HepG2 (cell line): ENCODE data around the gene RNASE7. TPM values are rescaled to one million over a fixed set of nuclear protein-coding genes. Genes with fewer than 3 reads are reported as not detected.
A peak's percentile ranks its signal among the peaks of the same experiment; 100 is the strongest.

Experiments
- ATRX ChIP-seq: sonication (generic); formaldehyde crosslinking; IDR thresholded peaks from 2 replicates; pipeline ENCODE4 v1.4.0; 2020; ENCODE audit warnings: missing genetic modification reagents, borderline replicate concordance
- FOXA1 ChIP-seq, 2 experiments: fragments of 450-650 bp in 1 of 2; sonication (generic) in 1 of 2; formaldehyde crosslinking in 1 of 2; IDR thresholded peaks; 2 replicates each; pipeline versions ENCODE4 v1.4.0 to v1.6.1; 2016 to 2020; ENCODE audit warnings: missing genetic modification reagents in 1 of 2
- FOXP1 ChIP-seq, 2 experiments: fragments of 450-650 bp in 1 of 2; IDR thresholded peaks; 2 replicates each; pipeline ENCODE4 v1.6.1; 2017 to 2018; ENCODE audit warnings: antibody characterized with exemption in 1 of 2
- JUN ChIP-seq: sonication (generic); formaldehyde crosslinking; IDR thresholded peaks from 2 replicates; pipeline ENCODE4 v1.4.0; 2020; ENCODE audit warnings: mild to moderate bottlenecking, missing genetic modification reagents
- TEAD3 ChIP-seq: optimal IDR thresholded peaks from 2 replicates; pipeline ENCODE3; 2016; ENCODE audit warnings: borderline replicate concordance
- TRIM24 ChIP-seq: sonication (generic); formaldehyde crosslinking; IDR thresholded peaks from 2 replicates; pipeline ENCODE4 v1.8.0; 2022; ENCODE audit warnings: mild to moderate bottlenecking, missing genetic modification reagents
- ZBTB20 ChIP-seq: sonication (generic); formaldehyde crosslinking; IDR thresholded peaks from 2 replicates; pipeline ENCODE4 v1.8.1; 2023; ENCODE audit warnings: missing genetic modification reagents, low read depth, mild to moderate bottlenecking, borderline replicate concordance
- ZMYM2 ChIP-seq: sonication (generic); formaldehyde crosslinking; IDR thresholded peaks from 2 replicates; pipeline ENCODE4 v1.8.0; 2022; ENCODE audit warnings: mild to moderate bottlenecking, missing genetic modification reagents
- ZNF17 ChIP-seq: sonication (generic); formaldehyde crosslinking; IDR thresholded peaks from 2 replicates; pipeline ENCODE4 v1.5.0; 2020; ENCODE audit warnings: mild to moderate bottlenecking, missing genetic modification reagents
- ZNF446 ChIP-seq: sonication (generic); formaldehyde crosslinking; IDR thresholded peaks from 2 replicates; pipeline ENCODE4 v1.5.0; 2020; ENCODE audit warnings: mild to moderate bottlenecking, missing genetic modification reagents
- ZNF616 ChIP-seq: sonication (generic); formaldehyde crosslinking; IDR thresholded peaks from 2 replicates; pipeline ENCODE4 v1.5.0; 2020; ENCODE audit warnings: low read depth, mild to moderate bottlenecking, missing genetic modification reagents
- polyA plus RNA-seq, 8 experiments: library from polyadenylated mRNA; depleted of rRNA in 3 of 8; stranded (reverse) in 7 of 8; unstranded in 1 of 8; fragments of >200 nt; fragmentation: Illumina TruSeq in 4 of 8; extraction: Trizol in 4 of 8; gene quantifications; 2 replicates each; pipeline versions ENCODE4 v1.2.1 to v1.2.3, GENCODE V29; 2011 to 2016; ENCODE audit warnings: low read depth in 4 of 8, missing spikeins in 1 of 8, mixed read lengths in 1 of 8; ENCODE audit not compliant: insufficient read depth in 1 of 8
- total RNA-seq, 5 experiments: library from RNA; depleted of rRNA; stranded (reverse); fragments of >200 nt; fragmentation: Illumina TruSeq; extraction: Trizol; gene quantifications; 2 replicates each; pipeline ENCODE4 v1.2.3, GENCODE V29; 2016; ENCODE audit warnings: low read depth in 1 of 5
- TF ChIP-seq, protein P1 (sequence below), 2 experiments: IDR thresholded peaks; 2 replicates each; pipeline ENCODE4 v1.6.1; 2011 to 2012; ENCODE audit warnings: low read length in 2 of 2, borderline replicate concordance in 1 of 2, low read depth in 1 of 2, mild to moderate bottlenecking in 1 of 2, moderate library complexity in 1 of 2
- TF ChIP-seq, protein P2 (sequence below): sonication (generic); formaldehyde crosslinking; IDR thresholded peaks from 2 replicates; pipeline ENCODE4 v1.5.0; 2020; ENCODE audit warnings: missing genetic modification reagents
- TF ChIP-seq, protein P3 (sequence below): IDR thresholded peaks from 2 replicates; pipeline ENCODE4 v1.6.1; 2012; ENCODE audit warnings: low read length, improper control_type of control experiment
- TF ChIP-seq, protein P4 (sequence below): sonication (generic); formaldehyde crosslinking; IDR thresholded peaks from 2 replicates; pipeline ENCODE4 v1.4.0; 2020; ENCODE audit warnings: missing genetic modification reagents
- TF ChIP-seq, protein P5 (sequence below): IDR thresholded peaks from 2 replicates; pipeline ENCODE4 v1.6.1; 2016; ENCODE audit warnings: mild to moderate bottlenecking, missing biosample characterization, missing genetic modification reagents
- TF ChIP-seq, protein P6 (sequence below): sonication (generic); formaldehyde crosslinking; IDR thresholded peaks from 2 replicates; pipeline ENCODE4 v1.8.0; 2022; ENCODE audit warnings: mild to moderate bottlenecking, missing genetic modification reagents, borderline replicate concordance

Gene RNASE7
- total and polyA plus RNA-seq, 2 of the 13 experiments (the other 11 are each of a cell fraction or from before 2014, with no cell fraction given), result 0.04 TPM; not detected in 1

DNA sequence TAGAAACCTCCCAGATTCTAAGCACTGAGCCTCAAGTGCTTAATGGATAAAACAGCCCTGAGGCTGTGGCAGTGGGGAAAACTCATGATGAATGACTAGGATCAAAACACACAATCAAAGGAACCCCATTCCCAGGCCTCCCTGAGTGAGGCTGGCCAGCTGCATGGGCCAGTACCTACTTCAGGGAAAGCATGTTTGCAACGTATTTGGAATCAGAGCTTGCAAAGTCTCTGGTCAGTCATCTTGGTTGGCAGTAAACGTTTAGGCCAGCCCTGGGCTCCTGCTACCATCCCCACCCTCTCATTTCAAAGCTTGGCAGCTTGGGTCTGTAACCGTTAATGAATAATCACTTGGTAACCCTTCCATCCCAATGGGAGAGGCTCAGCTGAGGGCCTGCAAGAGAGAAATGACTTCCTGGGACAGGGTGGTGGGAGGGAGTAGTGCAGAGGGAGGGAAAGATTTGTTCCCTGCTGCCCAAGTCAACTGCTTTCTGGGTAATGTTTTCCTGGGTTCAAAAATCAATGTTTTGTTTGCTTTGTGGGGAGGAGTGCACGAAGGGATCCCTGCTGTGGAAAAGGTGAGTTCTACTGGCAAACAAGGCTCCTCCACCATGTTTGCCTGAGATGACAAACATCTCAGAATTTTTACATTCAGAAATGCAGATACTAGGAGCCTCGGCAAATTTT is 13.4 kb downstream of the RNASE7 start (continued):
- TF ChIP-seq, protein P1, sequence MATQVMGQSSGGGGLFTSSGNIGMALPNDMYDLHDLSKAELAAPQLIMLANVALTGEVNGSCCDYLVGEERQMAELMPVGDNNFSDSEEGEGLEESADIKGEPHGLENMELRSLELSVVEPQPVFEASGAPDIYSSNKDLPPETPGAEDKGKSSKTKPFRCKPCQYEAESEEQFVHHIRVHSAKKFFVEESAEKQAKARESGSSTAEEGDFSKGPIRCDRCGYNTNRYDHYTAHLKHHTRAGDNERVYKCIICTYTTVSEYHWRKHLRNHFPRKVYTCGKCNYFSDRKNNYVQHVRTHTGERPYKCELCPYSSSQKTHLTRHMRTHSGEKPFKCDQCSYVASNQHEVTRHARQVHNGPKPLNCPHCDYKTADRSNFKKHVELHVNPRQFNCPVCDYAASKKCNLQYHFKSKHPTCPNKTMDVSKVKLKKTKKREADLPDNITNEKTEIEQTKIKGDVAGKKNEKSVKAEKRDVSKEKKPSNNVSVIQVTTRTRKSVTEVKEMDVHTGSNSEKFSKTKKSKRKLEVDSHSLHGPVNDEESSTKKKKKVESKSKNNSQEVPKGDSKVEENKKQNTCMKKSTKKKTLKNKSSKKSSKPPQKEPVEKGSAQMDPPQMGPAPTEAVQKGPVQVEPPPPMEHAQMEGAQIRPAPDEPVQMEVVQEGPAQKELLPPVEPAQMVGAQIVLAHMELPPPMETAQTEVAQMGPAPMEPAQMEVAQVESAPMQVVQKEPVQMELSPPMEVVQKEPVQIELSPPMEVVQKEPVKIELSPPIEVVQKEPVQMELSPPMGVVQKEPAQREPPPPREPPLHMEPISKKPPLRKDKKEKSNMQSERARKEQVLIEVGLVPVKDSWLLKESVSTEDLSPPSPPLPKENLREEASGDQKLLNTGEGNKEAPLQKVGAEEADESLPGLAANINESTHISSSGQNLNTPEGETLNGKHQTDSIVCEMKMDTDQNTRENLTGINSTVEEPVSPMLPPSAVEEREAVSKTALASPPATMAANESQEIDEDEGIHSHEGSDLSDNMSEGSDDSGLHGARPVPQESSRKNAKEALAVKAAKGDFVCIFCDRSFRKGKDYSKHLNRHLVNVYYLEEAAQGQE (IDR thresholded peaks at IDR 0.05; ENCODE audit: borderline replicate concordance in 1 of 2, low read depth in 1 of 2, low read length in 2 of 2), result peak in 1 of 2 experiments; percentile 68; a peak in 1 of 4 replicates
- TF ChIP-seq ZNF446 (CRISPR knock-in tag) (0 out of 2 replicates have a peak, but pooled peaks have one; percentile 60), ZBTB20 (CRISPR knock-in tag) (peak; percentile 90; the same call in 1 of the 2 replicates), TRIM24 (CRISPR knock-in tag) (no peak), JUN (peak; percentile 54; the same call in 1 of the 2 replicates), ZMYM2 (CRISPR knock-in tag) (peak; percentile 44; the same call in 1 of the 2 replicates), FOXA1 (IDR thresholded peaks at IDR 0.05) (no peak), FOXA1 (CRISPR knock-in tag; IDR thresholded peaks at IDR 0.05) (peak; percentile 71), ZNF17 (CRISPR knock-in tag) (no peak), FOXP1 (IDR thresholded peaks at IDR 0.05) (no peak), FOXP1 (CRISPR knock-in tag; IDR thresholded peaks at IDR 0.05) (peak; percentile 89), ATRX (CRISPR knock-in tag) (no peak; the same call in 1 of the 2 replicates), ZNF616 (no peak), TEAD3 (CRISPR knock-in tag) (peak; percentile 75)
- TF ChIP-seq, protein P2, sequence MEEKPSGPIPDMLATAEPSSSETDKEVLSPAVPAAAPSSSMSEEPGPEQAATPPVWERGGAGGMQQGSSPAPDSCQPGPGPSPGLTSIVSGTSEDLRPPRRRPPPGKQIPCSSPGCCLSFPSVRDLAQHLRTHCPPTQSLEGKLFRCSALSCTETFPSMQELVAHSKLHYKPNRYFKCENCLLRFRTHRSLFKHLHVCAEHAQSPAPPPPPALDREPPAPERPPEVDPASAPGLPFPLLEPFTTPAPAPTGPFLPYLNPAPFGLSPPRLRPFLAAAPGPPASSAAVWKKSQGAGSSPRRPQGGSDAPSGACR (CRISPR knock-in tag), result 0 out of 2 replicates have a peak, but pooled peaks have one; percentile 56
- TF ChIP-seq, protein P3, sequence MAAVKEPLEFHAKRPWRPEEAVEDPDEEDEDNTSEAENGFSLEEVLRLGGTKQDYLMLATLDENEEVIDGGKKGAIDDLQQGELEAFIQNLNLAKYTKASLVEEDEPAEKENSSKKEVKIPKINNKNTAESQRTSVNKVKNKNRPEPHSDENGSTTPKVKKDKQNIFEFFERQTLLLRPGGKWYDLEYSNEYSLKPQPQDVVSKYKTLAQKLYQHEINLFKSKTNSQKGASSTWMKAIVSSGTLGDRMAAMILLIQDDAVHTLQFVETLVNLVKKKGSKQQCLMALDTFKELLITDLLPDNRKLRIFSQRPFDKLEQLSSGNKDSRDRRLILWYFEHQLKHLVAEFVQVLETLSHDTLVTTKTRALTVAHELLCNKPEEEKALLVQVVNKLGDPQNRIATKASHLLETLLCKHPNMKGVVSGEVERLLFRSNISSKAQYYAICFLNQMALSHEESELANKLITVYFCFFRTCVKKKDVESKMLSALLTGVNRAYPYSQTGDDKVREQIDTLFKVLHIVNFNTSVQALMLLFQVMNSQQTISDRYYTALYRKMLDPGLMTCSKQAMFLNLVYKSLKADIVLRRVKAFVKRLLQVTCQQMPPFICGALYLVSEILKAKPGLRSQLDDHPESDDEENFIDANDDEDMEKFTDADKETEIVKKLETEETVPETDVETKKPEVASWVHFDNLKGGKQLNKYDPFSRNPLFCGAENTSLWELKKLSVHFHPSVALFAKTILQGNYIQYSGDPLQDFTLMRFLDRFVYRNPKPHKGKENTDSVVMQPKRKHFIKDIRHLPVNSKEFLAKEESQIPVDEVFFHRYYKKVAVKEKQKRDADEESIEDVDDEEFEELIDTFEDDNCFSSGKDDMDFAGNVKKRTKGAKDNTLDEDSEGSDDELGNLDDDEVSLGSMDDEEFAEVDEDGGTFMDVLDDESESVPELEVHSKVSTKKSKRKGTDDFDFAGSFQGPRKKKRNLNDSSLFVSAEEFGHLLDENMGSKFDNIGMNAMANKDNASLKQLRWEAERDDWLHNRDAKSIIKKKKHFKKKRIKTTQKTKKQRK, result no peak
- TF ChIP-seq, protein P4, sequence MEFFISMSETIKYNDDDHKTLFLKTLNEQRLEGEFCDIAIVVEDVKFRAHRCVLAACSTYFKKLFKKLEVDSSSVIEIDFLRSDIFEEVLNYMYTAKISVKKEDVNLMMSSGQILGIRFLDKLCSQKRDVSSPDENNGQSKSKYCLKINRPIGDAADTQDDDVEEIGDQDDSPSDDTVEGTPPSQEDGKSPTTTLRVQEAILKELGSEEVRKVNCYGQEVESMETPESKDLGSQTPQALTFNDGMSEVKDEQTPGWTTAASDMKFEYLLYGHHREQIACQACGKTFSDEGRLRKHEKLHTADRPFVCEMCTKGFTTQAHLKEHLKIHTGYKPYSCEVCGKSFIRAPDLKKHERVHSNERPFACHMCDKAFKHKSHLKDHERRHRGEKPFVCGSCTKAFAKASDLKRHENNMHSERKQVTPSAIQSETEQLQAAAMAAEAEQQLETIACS, result peak; percentile 39; the same call in 1 of the 2 replicates
- TF ChIP-seq, protein P5, sequence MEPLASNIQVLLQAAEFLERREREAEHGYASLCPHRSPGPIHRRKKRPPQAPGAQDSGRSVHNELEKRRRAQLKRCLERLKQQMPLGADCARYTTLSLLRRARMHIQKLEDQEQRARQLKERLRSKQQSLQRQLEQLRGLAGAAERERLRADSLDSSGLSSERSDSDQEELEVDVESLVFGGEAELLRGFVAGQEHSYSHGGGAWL (CRISPR knock-in tag), result no peak
- TF ChIP-seq, protein P6, sequence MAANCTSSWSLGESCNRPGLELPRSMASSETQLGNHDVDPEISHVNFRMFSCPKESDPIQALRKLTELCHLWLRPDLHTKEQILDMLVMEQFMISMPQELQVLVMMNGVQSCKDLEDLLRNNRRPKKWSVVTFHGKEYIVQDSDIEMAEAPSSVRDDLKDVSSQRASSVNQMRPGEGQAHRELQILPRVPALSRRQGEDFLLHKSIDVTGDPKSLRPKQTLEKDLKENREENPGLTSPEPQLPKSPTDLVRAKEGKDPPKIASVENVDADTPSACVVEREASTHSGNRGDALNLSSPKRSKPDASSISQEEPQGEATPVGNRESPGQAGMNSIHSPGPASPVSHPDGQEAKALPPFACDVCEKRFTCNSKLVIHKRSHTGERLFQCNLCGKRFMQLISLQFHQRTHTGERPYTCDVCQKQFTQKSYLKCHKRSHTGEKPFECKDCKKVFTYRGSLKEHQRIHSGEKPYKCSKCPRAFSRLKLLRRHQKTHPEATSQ (CRISPR knock-in tag), result 0 out of 2 replicates have a peak, but pooled peaks have one; percentile 61
